Activated naive CD8-positive, alpha-beta T cell treated with anti-CD3 and anti-CD28 coated beads, Interleukin-2, amount 50 U/mL, for 16 hours (primary cell): Measurements from ENCODE around the gene TSSK2.

Source experiments
- DNase-seq: peaks from one replicate; pipeline ENCODE4 v3.0.0-alpha.2; 2020; ENCODE audit warnings: low read depth, low spot score

Gene TSSK2

GRCh38 chr22:19106886-19107729 lies 24.0 kb upstream of the TSSK2 start:
- no peak for DNase-seq

- no peak for DNase-seq
These were observed 23.4 kb upstream of the TSSK2 start for GRCh38 chr22:19107730-19108074.

- DNase-seq: no peak
These were observed 22.3 kb upstream of the TSSK2 start for GRCh38 chr22:19108807-19109197.

GRCh38 chr22:19109198-19110063 lies 21.7 kb upstream of the TSSK2 start:
- no peak for DNase-seq

GRCh38 chr22:19110064-19110458 lies 21.0 kb upstream of the TSSK2 start:
- no peak for DNase-seq

- no peak for DNase-seq
These were observed 20.5 kb upstream of the TSSK2 start for GRCh38 chr22:19110646-19111045.

- DNase-seq: no peak
These were observed 20.0 kb upstream of the TSSK2 start for GRCh38 chr22:19111140-19111539.

- DNase-seq: no peak
These were observed 19.5 kb upstream of the TSSK2 start for GRCh38 chr22:19111584-19111983.

- no peak for DNase-seq
These were observed 17.7 kb upstream of the TSSK2 start for GRCh38 chr22:19113429-19113828.

- DNase-seq: no peak
These were observed 16.0 kb upstream of the TSSK2 start for GRCh38 chr22:19114984-19115552.

GRCh38 chr22:19115628-19116027 lies 15.5 kb upstream of the TSSK2 start:
- DNase-seq: no peak

GRCh38 chr22:19117111-19117512 lies 14.0 kb upstream of the TSSK2 start:
- DNase-seq: no peak

GRCh38 chr22:19118329-19118880 lies 12.7 kb upstream of the TSSK2 start:
- DNase-seq: no peak

GRCh38 chr22:19119949-19120348 lies 11.2 kb upstream of the TSSK2 start:
- DNase-seq: no peak

GRCh38 chr22:19120829-19121630 lies 10.1 kb upstream of the TSSK2 start:
- DNase-seq: no peak

GRCh38 chr22:19121631-19122142 lies 9.4 kb upstream of the TSSK2 start:
- DNase-seq: no peak

GRCh38 chr22:19122143-19122751 lies 8.9 kb upstream of the TSSK2 start, which contains the start of gene DGCR2:
DGCR2 (minus strand) TSS chr22:19122412; CDS start chr22:19122206, 206 bp downstream.
- DNase-seq: peak; percentile 90

- DNase-seq: no peak
These were observed 8.2 kb upstream of the TSSK2 start for GRCh38 chr22:19122752-19123492.

GRCh38 chr22:19123936-19124335 lies 7.2 kb upstream of the TSSK2 start:
- no peak for DNase-seq

- DNase-seq: no peak
These were observed 6.7 kb upstream of the TSSK2 start for GRCh38 chr22:19124377-19124776.
